HL-60 (cell line): Measurements from ENCODE around the gene TMC1.

Source experiments
- DNase-seq, 2 experiments: peaks; one replicate each; pipeline ENCODE4 v3.0.0-alpha.2; 2010 to 2020; ENCODE audit warnings: low read depth in 1 of 2, low spot score in 1 of 2
- H3K27ac ChIP-seq: fragments of 250-450 bp; sonication (Bioruptor Pico); replicated peaks from 2 replicates; pipeline ENCODE4 v1.5.1; 2020; ENCODE audit warnings: mild to moderate bottlenecking, moderate library complexity
- H3K27me3 ChIP-seq: fragments of 250-450 bp; sonication (Bioruptor Pico); 2 replicates; pipeline ENCODE4 v1.5.1; 2021; ENCODE audit warnings: mild to moderate bottlenecking, moderate library complexity; ENCODE audit not compliant: insufficient read depth, poor library complexity, severe bottlenecking
- H3K4me3 ChIP-seq: replicated peaks from 2 replicates; pipeline ENCODE4 v1.5.1; 2011; ENCODE audit warnings: mild to moderate bottlenecking, control low read depth, low read length; ENCODE audit not compliant: insufficient read depth
- CTCF ChIP-seq: IDR thresholded peaks from one replicate; pipeline ENCODE4 v1.5.1; 2011; ENCODE audit warnings: low read length, control low read depth, inconsistent platforms; ENCODE audit not compliant: insufficient read depth
- GABPA ChIP-seq: IDR thresholded peaks from 2 replicates; pipeline ENCODE4 v1.6.1; 2012; ENCODE audit warnings: low read depth
- POLR2AphosphoS5 ChIP-seq: IDR thresholded peaks from 2 replicates; pipeline ENCODE4 v1.6.1; 2012; ENCODE audit warnings: low read depth
- REST ChIP-seq: IDR thresholded peaks from 2 replicates; pipeline ENCODE4 v1.6.1; 2012; ENCODE audit warnings: low read depth; ENCODE audit not compliant: insufficient replicate concordance
- SPI1 ChIP-seq: IDR thresholded peaks from 2 replicates; pipeline ENCODE4 v1.6.1; 2012; ENCODE audit warnings: low read depth, mild to moderate bottlenecking, borderline replicate concordance

Gene TMC1

GRCh38 chr9:72623156-72623555, 101.7 kb downstream of the TMC1 start:
- H3K27me3 ChIP-seq = no peaks in the 10 kb centered on the region
- H3K27ac ChIP-seq = no peak overlapping the region
- DNase-seq = no peak
- no peak for TF ChIP-seq GABPA
- no peak for TF ChIP-seq POLR2AphosphoS5
- no peak for TF ChIP-seq REST
- H3K4me3 ChIP-seq = no peak overlapping the region

GRCh38 chr9:72627147-72627546, 105.7 kb downstream of the TMC1 start:
- no peaks in the 10 kb centered on the region for H3K27me3 ChIP-seq
- no peak for DNase-seq
- H3K4me3 ChIP-seq = no peak overlapping the region
- TF ChIP-seq REST = no peak
- no peak for TF ChIP-seq POLR2AphosphoS5
- TF ChIP-seq CTCF = no peak
- TF ChIP-seq SPI1 = no peak
- no peak for TF ChIP-seq GABPA
- H3K27ac ChIP-seq = no peak overlapping the region

- TF ChIP-seq CTCF (no peak), GABPA (no peak), SPI1 (no peak), REST (no peak), POLR2AphosphoS5 (no peak)
- Histone ChIP-seq H3K27ac (no peak overlapping the region), H3K4me3 (no peak overlapping the region), H3K27me3 (no peaks in the 10 kb centered on the region)
- no peak for DNase-seq
Measured at GRCh38 chr9:72627956-72628540, 106.6 kb downstream of the TMC1 start.
